ENCODE results near the gene SNTG2. TPM values are rescaled to one million over a fixed set of nuclear protein-coding genes. Genes with fewer than 3 reads are reported as not detected.

Gene SNTG2
- total RNA-seq, 1 experiment from 2014 or later: 20.5 TPM

DNA sequence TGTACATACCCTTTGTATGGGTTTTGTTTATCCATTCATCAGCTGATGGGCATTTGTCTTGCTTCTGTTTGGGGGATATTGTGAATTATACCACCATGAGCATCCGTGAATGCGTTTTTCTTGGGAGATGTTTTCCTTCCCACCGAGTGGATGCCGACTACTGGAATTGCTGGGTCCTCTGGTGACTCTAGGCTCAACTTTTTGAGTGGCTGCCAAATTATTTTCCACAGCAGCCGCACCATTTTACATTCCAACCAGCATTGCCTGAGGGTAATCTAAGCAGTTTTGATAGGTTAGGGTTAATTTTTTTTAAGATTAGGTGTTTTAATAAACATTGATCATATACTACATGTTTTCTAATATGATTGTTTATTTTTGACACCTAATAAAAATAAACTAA, 220.1 kb downstream of the SNTG2 start (continued):
- TF ChIP-seq, protein P1, sequence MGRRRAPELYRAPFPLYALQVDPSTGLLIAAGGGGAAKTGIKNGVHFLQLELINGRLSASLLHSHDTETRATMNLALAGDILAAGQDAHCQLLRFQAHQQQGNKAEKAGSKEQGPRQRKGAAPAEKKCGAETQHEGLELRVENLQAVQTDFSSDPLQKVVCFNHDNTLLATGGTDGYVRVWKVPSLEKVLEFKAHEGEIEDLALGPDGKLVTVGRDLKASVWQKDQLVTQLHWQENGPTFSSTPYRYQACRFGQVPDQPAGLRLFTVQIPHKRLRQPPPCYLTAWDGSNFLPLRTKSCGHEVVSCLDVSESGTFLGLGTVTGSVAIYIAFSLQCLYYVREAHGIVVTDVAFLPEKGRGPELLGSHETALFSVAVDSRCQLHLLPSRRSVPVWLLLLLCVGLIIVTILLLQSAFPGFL (CRISPR knock-in tag; IDR thresholded peaks at IDR 0.05; ENCODE audit: borderline replicate concordance): no peak

DNA sequence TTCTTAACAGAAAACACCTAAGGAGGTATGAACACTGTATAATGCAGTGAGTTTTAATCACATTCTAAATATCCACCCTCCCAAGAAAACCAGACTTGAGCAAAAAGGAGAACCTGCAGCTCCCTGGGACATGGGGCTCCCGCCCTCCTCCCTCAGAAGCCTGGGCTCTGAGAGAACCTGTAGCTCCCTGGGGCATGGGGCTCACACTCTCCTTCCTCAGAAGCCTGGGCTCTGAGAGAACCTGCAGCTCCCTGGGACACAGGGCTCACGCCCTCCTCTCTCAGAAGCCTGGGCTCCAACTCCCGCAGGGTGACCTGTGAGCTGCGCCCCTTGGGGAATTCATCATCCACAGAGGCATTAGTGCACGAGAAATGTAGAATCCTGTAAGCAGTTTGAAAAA, 222.9 kb downstream of the SNTG2 start:
- ATAC-seq (no peak), DNase-seq (ENCODE audit: low spot score) (peak; percentile 42)
- H3K36me3 Mint-ChIP-seq: peaks cover 90% of the 10 kb centered on the region
- H3K27me3 Mint-ChIP-seq (ENCODE audit: low read depth): peaks cover 11% of the 10 kb centered on the region
- peaks cover 5% of the 10 kb centered on the region; the same call in 1 of the 2 replicates for H3K4me1 Mint-ChIP-seq
- ChIA-PET CTCF (no interaction called here), POLR2A (interaction anchor here (0.5 kb wide), 1 partner anchor 227 kb away, joined by 3 read pairs; no protein-coding TSS in a partner anchor)
- no peak overlapping the region for H3K4me3 Mint-ChIP-seq
- peaks cover 68% of the 10 kb centered on the region for H3K9me3 Mint-ChIP-seq
- H3K27ac Mint-ChIP-seq: no peak overlapping the region
- TF ChIP-seq FOXK1 (CRISPR knock-in tag; IDR thresholded peaks at IDR 0.05): no peak
- TF ChIP-seq RELA (CRISPR knock-in tag; IDR thresholded peaks at IDR 0.05; ENCODE audit: borderline replicate concordance): no peak
- TF ChIP-seq ELF4 (CRISPR knock-in tag; IDR thresholded peaks at IDR 0.05; ENCODE audit: low read depth): no peak
- TF ChIP-seq ZNF317 (CRISPR knock-in tag; IDR thresholded peaks at IDR 0.05; ENCODE audit: borderline replicate concordance, low read depth): no peak
- TF ChIP-seq, protein P2, sequence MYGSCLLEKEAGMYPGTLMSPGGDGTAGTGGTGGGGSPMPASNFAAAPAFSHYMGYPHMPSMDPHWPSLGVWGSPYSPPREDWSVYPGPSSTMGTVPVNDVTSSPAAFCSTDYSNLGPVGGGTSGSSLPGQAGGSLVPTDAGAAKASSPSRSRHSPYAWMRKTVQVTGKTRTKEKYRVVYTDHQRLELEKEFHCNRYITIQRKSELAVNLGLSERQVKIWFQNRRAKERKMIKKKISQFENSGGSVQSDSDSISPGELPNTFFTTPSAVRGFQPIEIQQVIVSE (CRISPR knock-in tag; IDR thresholded peaks at IDR 0.05; ENCODE audit: borderline replicate concordance): no peak
- TF ChIP-seq, protein P3, sequence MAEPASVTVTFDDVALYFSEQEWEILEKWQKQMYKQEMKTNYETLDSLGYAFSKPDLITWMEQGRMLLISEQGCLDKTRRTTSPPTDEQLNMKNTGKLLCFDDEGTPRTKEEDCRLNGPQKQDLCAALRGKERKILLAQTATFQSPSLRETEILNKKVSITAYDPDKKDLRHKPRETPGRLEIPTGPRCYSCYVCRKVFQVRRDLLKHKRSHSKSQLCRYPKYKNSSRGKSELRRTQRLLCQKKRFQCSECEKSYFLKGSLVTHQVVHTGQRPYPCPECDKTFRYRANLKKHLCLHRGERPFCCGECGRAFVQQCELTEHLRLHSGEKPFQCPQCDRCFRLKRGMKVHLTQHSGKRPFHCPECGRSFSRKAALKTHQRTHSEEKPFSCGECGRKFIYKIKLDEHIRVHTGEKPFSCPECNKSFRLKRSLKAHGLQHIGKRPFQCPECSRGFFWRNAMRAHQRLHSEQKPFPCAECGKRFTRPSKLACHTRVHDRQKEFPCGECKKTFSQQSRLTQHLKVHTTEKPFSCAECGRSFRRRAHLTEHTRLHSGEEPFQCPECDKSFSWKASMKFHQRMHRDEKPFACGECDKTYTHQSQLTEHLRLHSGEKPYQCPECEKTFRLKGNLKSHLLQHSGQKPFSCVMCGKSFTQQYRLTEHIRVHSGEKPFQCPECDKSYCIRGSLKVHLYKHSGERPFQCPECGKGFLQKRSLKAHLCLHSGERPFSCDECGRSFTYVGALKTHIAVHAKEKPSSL (CRISPR knock-in tag; conservative IDR thresholded peaks at IDR 0.05): no peak
- TF ChIP-seq, protein P4, sequence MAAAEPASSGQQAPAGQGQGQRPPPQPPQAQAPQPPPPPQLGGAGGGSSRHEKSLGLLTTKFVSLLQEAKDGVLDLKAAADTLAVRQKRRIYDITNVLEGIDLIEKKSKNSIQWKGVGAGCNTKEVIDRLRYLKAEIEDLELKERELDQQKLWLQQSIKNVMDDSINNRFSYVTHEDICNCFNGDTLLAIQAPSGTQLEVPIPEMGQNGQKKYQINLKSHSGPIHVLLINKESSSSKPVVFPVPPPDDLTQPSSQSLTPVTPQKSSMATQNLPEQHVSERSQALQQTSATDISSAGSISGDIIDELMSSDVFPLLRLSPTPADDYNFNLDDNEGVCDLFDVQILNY (CRISPR knock-in tag; IDR thresholded peaks at IDR 0.05): no peak
- TF ChIP-seq MXD4 (CRISPR knock-in tag; IDR thresholded peaks at IDR 0.05; ENCODE audit: borderline replicate concordance): no peak
- no peak for TF ChIP-seq ZNF232 (CRISPR knock-in tag; IDR thresholded peaks at IDR 0.05)
- TF ChIP-seq, protein P5, sequence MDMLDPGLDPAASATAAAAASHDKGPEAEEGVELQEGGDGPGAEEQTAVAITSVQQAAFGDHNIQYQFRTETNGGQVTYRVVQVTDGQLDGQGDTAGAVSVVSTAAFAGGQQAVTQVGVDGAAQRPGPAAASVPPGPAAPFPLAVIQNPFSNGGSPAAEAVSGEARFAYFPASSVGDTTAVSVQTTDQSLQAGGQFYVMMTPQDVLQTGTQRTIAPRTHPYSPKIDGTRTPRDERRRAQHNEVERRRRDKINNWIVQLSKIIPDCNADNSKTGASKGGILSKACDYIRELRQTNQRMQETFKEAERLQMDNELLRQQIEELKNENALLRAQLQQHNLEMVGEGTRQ (CRISPR knock-in tag; IDR thresholded peaks at IDR 0.05): no peak
- no peak for TF ChIP-seq JUN (CRISPR knock-in tag; IDR thresholded peaks at IDR 0.05)
- TF ChIP-seq, protein P6, sequence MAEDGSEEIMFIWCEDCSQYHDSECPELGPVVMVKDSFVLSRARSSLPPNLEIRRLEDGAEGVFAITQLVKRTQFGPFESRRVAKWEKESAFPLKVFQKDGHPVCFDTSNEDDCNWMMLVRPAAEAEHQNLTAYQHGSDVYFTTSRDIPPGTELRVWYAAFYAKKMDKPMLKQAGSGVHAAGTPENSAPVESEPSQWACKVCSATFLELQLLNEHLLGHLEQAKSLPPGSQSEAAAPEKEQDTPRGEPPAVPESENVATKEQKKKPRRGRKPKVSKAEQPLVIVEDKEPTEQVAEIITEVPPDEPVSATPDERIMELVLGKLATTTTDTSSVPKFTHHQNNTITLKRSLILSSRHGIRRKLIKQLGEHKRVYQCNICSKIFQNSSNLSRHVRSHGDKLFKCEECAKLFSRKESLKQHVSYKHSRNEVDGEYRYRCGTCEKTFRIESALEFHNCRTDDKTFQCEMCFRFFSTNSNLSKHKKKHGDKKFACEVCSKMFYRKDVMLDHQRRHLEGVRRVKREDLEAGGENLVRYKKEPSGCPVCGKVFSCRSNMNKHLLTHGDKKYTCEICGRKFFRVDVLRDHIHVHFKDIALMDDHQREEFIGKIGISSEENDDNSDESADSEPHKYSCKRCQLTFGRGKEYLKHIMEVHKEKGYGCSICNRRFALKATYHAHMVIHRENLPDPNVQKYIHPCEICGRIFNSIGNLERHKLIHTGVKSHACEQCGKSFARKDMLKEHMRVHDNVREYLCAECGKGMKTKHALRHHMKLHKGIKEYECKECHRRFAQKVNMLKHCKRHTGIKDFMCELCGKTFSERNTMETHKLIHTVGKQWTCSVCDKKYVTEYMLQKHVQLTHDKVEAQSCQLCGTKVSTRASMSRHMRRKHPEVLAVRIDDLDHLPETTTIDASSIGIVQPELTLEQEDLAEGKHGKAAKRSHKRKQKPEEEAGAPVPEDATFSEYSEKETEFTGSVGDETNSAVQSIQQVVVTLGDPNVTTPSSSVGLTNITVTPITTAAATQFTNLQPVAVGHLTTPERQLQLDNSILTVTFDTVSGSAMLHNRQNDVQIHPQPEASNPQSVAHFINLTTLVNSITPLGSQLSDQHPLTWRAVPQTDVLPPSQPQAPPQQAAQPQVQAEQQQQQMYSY (CRISPR knock-in tag; IDR thresholded peaks at IDR 0.05): no peak
- TF ChIP-seq, protein P7, sequence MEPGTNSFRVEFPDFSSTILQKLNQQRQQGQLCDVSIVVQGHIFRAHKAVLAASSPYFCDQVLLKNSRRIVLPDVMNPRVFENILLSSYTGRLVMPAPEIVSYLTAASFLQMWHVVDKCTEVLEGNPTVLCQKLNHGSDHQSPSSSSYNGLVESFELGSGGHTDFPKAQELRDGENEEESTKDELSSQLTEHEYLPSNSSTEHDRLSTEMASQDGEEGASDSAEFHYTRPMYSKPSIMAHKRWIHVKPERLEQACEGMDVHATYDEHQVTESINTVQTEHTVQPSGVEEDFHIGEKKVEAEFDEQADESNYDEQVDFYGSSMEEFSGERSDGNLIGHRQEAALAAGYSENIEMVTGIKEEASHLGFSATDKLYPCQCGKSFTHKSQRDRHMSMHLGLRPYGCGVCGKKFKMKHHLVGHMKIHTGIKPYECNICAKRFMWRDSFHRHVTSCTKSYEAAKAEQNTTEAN (CRISPR knock-in tag; IDR thresholded peaks at IDR 0.05): no peak
- TF ChIP-seq, protein P8, sequence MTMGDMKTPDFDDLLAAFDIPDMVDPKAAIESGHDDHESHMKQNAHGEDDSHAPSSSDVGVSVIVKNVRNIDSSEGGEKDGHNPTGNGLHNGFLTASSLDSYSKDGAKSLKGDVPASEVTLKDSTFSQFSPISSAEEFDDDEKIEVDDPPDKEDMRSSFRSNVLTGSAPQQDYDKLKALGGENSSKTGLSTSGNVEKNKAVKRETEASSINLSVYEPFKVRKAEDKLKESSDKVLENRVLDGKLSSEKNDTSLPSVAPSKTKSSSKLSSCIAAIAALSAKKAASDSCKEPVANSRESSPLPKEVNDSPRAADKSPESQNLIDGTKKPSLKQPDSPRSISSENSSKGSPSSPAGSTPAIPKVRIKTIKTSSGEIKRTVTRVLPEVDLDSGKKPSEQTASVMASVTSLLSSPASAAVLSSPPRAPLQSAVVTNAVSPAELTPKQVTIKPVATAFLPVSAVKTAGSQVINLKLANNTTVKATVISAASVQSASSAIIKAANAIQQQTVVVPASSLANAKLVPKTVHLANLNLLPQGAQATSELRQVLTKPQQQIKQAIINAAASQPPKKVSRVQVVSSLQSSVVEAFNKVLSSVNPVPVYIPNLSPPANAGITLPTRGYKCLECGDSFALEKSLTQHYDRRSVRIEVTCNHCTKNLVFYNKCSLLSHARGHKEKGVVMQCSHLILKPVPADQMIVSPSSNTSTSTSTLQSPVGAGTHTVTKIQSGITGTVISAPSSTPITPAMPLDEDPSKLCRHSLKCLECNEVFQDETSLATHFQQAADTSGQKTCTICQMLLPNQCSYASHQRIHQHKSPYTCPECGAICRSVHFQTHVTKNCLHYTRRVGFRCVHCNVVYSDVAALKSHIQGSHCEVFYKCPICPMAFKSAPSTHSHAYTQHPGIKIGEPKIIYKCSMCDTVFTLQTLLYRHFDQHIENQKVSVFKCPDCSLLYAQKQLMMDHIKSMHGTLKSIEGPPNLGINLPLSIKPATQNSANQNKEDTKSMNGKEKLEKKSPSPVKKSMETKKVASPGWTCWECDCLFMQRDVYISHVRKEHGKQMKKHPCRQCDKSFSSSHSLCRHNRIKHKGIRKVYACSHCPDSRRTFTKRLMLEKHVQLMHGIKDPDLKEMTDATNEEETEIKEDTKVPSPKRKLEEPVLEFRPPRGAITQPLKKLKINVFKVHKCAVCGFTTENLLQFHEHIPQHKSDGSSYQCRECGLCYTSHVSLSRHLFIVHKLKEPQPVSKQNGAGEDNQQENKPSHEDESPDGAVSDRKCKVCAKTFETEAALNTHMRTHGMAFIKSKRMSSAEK (CRISPR knock-in tag; IDR thresholded peaks at IDR 0.05; ENCODE audit: borderline replicate concordance): no peak
- no peak for TF ChIP-seq NR1H2 (CRISPR knock-in tag; IDR thresholded peaks at IDR 0.05)
- no peak for TF ChIP-seq SMAD3 (CRISPR knock-in tag; IDR thresholded peaks at IDR 0.05; ENCODE audit: borderline replicate concordance)
- TF ChIP-seq ZNF263 (CRISPR knock-in tag; IDR thresholded peaks at IDR 0.05; ENCODE audit: low read depth): no peak
